ENCODE data around the gene OSBPL5.

The OSBPL5 gene

DNA sequence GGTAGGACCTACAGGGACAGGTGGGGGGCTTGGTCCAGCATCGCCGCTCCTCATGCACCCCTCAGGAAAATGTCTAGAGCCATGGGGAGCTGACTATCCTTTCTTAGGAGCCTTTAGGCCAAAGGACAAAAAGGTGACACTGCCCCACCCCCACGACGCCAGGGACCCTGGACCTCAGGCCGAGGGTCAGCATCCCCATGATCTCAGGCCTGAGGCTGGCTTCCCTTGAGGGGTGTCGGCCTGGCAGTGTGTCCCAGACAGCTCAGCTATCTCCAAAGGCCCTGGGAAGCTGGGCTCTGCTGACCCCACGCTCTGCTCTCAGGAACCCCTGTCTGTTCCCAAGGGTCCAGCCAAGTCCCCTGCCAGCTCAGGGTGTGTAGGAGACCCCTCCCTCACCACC lies 37.2 kb upstream of the OSBPL5 start:
- POLR2A ChIA-PET (ENCODE audit: low non-redundant PET): no interaction called here
- no peak overlapping the region for H3K27ac ChIP-seq
- no peak for DNase-seq (ENCODE audit: low spot score)
- CTCF ChIA-PET: no interaction called here
- TF ChIP-seq, protein P1, sequence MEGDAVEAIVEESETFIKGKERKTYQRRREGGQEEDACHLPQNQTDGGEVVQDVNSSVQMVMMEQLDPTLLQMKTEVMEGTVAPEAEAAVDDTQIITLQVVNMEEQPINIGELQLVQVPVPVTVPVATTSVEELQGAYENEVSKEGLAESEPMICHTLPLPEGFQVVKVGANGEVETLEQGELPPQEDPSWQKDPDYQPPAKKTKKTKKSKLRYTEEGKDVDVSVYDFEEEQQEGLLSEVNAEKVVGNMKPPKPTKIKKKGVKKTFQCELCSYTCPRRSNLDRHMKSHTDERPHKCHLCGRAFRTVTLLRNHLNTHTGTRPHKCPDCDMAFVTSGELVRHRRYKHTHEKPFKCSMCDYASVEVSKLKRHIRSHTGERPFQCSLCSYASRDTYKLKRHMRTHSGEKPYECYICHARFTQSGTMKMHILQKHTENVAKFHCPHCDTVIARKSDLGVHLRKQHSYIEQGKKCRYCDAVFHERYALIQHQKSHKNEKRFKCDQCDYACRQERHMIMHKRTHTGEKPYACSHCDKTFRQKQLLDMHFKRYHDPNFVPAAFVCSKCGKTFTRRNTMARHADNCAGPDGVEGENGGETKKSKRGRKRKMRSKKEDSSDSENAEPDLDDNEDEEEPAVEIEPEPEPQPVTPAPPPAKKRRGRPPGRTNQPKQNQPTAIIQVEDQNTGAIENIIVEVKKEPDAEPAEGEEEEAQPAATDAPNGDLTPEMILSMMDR (conservative IDR thresholded peaks at IDR 0.05; ENCODE audit: low read depth): no peak

DNA sequence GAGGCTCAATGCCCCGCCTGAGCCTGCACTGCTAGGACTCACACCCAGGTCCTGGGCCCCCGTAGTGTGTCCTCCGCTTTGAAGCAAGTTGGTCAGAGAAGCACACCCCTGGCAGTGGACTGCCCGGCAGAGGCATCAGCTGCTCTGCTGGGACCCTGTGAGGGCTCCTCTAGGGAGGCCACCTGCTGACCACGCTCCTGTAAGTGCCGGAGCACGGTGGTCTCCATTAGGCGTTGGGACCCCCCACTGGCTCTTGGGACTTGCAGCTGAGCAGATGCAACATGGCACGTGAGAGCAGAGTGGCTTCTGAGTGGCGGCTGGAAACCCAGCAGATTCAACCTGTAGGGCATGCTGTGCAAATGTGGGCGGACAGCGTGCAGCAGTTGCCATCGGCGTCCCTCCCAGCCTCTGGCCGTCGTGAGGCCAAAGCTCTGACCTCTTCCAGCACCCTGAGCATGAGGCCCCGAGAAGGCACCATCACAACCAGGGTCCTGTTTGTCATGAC lies 36.6 kb upstream of the OSBPL5 start:
- TF ChIP-seq, protein P1 (conservative IDR thresholded peaks at IDR 0.05; ENCODE audit: low read depth): no peak
- CTCF ChIA-PET: no interaction called here
- no peak overlapping the region for H3K27ac ChIP-seq
- no peak for DNase-seq (ENCODE audit: low spot score)
- POLR2A ChIA-PET (ENCODE audit: low non-redundant PET): no interaction called here

DNA sequence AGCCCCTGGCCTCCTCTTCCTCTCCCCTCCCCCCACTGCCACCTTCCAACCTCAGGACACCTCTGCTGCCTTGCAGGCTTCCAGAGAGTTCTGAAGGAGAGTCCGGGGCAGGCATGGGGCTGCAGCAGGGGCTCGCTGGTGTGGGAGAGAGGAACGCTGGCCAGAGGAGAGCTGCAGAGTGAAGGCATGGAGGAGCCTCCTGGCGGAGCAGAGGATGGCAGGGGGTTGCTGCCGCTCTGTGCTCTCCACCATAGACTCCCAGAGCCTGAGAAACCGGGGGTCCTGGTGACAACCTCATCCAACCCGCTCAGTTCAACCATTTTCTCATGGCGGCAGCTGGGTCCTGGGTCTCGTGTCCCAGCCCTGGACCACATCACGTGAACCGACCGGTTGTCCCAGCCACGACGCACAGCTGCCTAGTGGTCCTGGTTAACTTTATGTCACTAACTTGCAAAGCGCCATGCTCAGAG lies 36.0 kb upstream of the OSBPL5 start:
- ChIA-PET POLR2A (ENCODE audit: low non-redundant PET) (no interaction called here), CTCF (no interaction called here)
- DNase-seq (ENCODE audit: low spot score): no peak
- H3K27ac ChIP-seq: no peak overlapping the region
- TF ChIP-seq, protein P1 (conservative IDR thresholded peaks at IDR 0.05; ENCODE audit: low read depth): no peak

DNA sequence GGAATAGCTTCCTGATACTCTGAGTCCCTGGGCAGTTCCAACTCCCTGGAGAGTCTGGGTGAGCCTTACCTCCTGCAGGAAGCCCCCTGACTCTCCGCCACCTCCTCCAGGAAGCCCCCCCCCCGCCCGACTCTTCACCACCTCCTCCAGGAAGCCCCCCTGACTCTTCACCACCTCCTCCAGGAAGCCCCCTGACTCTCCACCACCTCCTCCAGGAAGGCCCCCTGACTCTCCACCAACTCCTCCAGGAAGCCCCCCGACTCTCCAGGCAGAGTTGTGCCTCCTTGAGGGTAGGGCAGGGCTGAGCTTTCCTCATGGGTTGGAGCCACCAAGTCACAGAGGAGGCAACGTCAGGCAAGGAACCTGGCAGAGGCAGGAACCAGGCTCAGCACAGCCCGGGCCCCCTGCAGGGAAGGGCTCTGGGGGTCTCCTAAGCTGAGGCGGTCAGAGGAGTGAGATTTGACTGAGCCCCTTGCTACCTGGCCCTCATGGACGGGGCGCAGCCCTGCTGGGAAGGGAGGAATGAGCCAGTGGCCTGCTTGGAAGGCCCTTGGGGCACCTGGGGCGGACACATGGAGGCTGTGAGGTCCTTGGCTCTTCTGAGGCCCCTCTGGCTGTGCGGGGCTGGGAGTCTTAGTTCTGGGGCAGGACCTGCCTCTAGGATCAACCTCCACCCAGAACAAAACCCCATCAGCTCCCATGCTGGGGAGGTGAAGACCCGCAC lies 35.4 kb upstream of the OSBPL5 start:
- no peak overlapping the region for H3K27ac ChIP-seq
- DNase-seq (ENCODE audit: low spot score): no peak
- POLR2A ChIA-PET (ENCODE audit: low non-redundant PET): interaction anchor here (0.5 to 0.7 kb wide), 2 partner anchors 9 to 50 kb away, joined by 3 to 5 read pairs; no protein-coding TSS in a partner anchor
- TF ChIP-seq, protein P1 (conservative IDR thresholded peaks at IDR 0.05; ENCODE audit: low read depth): no peak
- CTCF ChIA-PET: no interaction called here

DNA sequence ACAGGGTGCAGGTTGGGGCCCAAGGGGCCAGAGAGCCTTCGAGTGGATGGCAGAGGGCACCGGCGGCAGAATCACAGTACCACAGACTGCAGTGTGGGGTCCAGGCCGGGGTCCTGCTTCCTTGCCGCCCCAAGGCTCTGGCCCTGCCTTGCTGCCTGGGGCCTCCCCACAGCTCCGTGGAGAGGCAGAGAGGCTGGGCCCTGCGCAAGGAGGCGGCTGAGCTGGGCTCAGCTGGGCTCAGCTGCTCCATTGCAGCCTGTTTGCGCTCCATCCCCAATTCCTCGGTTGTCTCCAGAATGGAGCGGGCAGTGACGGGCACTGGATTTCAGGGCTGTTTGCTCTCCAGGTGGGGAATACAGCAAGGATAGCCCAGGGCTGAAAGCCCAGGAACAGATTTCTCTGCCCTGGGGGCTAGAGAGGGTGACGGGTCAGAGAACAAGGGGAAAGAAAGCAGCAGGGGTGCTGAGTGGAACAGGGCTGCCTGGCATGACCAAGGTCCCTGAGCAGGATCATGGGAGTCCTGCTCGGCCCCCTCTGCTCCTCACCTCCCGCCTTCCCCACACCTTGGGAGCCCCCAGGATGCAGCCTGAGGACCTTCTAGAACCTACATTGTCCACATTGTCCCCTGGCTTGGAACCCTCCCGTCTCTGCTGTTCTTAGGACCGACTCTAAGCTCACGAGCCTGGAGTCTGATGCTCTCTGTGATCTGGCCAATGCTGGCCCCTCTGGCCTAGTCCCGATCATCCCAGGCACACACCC lies 34.6 kb upstream of the OSBPL5 start:
- TF ChIP-seq, protein P1 (conservative IDR thresholded peaks at IDR 0.05; ENCODE audit: low read depth): no peak

DNA sequence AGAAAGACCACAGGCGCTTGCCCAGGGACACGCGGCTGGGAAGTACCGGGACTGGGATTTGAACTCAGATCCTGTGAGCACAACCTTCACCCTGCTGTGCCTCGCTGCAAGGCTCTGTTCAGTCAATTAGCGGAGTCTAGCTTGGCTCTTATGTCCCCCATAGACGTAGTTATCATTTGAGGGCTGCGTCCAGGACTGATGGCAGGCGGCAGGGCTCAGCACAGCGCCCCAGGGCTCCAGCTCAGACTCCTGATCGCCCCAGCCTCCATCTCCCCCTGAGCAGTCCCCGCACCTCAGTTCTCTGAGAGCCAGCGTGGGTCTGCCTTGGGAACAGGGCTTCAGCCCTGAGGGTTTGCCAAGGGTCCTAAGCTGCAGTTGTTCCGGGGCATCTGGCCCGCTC lies 33.7 kb upstream of the OSBPL5 start:
- no peak for DNase-seq (ENCODE audit: low spot score)
- POLR2A ChIA-PET (ENCODE audit: low non-redundant PET): no interaction called here
- CTCF ChIA-PET: interaction anchor here (1.0 kb wide), 1 partner anchor 9 kb away, joined by 4 read pairs; no protein-coding TSS in a partner anchor
- no peak overlapping the region for H3K27ac ChIP-seq
- TF ChIP-seq, protein P1 (conservative IDR thresholded peaks at IDR 0.05; ENCODE audit: low read depth): no peak

More for the DNA sequence above, 34.6 kb upstream of the OSBPL5 start:
- DNase-seq (ENCODE audit: low spot score): no peak
- ChIA-PET CTCF (no interaction called here), POLR2A (ENCODE audit: low non-redundant PET) (interaction anchor here (0.5 to 1.1 kb wide), 3 partner anchors 8 to 69 kb away, joined by 3 to 5 read pairs (median 4); no protein-coding TSS in a partner anchor)
- no peak overlapping the region for H3K27ac ChIP-seq

Data from RWPE1 (cell line).